H1 (cell line): ENCODE measurements around the gene SERPINB12. TPM values are rescaled to one million over a fixed set of nuclear protein-coding genes. Genes with fewer than 3 reads are reported as not detected.

Source experiments
- CTCF ChIA-PET: fragments of 300-600 bp; sonication (Branson Sonifier 250); formaldehyde crosslinking; loops from one replicate; lab custom pipeline; 2021; ENCODE audit not compliant: partially characterized antibody; lab: Charles Lee
- POLR2A ChIA-PET: fragments of 300-600 bp; sonication (Branson Sonifier 250); formaldehyde crosslinking; loops from one replicate; lab custom pipeline; 2021; ENCODE audit warnings: inconsistent platforms; ENCODE audit not compliant: partially characterized antibody; lab: Charles Lee
- DNase-seq, 2 experiments: peaks; one replicate each; pipeline versions ENCODE4 v3.0.0 to v3.0.0-alpha.2; 2010 to 2022; ENCODE audit warnings: low spot score in 2 of 2, low read depth in 1 of 2, mixed read lengths in 1 of 2
- FAIRE-seq: peaks from 2 replicates; lab custom pipeline; 2011; peaks lifted over from hg19 to GRCh38; lab: Jason Lieb, UNC
- H2AFZ ChIP-seq: 2 replicates; pipeline ENCODE4 v1.8.1; 2012; ENCODE audit warnings: low read length, inconsistent platforms
- H2AK5ac ChIP-seq: 2 replicates; pipeline ENCODE4 v1.6.1; 2013; ENCODE audit warnings: low read depth, low read length
- H2BK120ac ChIP-seq: replicated peaks from 2 replicates; pipeline ENCODE3; 2013; ENCODE audit warnings: low read depth, low read length, inconsistent platforms
- H2BK12ac ChIP-seq: 2 replicates; pipeline ENCODE4 v1.6.1; 2013; ENCODE audit warnings: low read depth, low read length
- H2BK15ac ChIP-seq: 2 replicates; pipeline ENCODE4 v1.6.1; 2013; ENCODE audit warnings: low read length
- H2BK20ac ChIP-seq: 2 replicates; pipeline ENCODE4 v1.6.1; 2013; ENCODE audit warnings: low read length
- H2BK5ac ChIP-seq: 2 replicates; pipeline ENCODE4 v1.6.1; 2013; ENCODE audit warnings: low read depth, low read length
- H3K14ac ChIP-seq: 2 replicates; pipeline ENCODE4 v1.6.1; 2013; ENCODE audit warnings: inconsistent platforms; ENCODE audit not compliant: insufficient read length
- H3K18ac ChIP-seq: 2 replicates; pipeline ENCODE4 v1.6.1; 2013; ENCODE audit warnings: low read length; ENCODE audit errors: extremely low read depth
- H3K23ac ChIP-seq: 2 replicates; pipeline ENCODE4 v1.6.1; 2013; ENCODE audit warnings: inconsistent platforms; ENCODE audit not compliant: insufficient read length
- H3K23me2 ChIP-seq: 2 replicates; pipeline ENCODE4 v1.6.1; 2013; ENCODE audit warnings: low read depth, low read length
- H3K27ac ChIP-seq: 2 replicates; pipeline ENCODE4 v1.6.1; 2011; ENCODE audit warnings: low read depth, low read length, inconsistent platforms
- H3K27me3 ChIP-seq, 4 experiments: replicated peaks in 1 of 4; 1 replicate in 1 of 4; 2 replicates in 3 of 4; pipeline versions ENCODE4 v1.6.1 to v1.8.1; 2011 to 2013; ENCODE audit warnings: low read length in 3 of 4, mild to moderate bottlenecking in 3 of 4, inconsistent platforms in 2 of 4, mixed read lengths in 2 of 4, moderate library complexity in 1 of 4; ENCODE audit not compliant: control insufficient read depth in 3 of 4, insufficient read depth in 3 of 4; ENCODE audit errors: extremely low read depth in 1 of 4
- H3K36me3 ChIP-seq, 4 experiments: 2 replicates each; pipeline versions ENCODE4 v1.6.1 to v1.8.1; 2011 to 2013; ENCODE audit warnings: mild to moderate bottlenecking in 4 of 4, low read length in 3 of 4, moderate library complexity in 2 of 4, control low read depth in 1 of 4, inconsistent platforms in 1 of 4; ENCODE audit not compliant: insufficient read depth in 4 of 4, control insufficient read depth in 2 of 4
- H3K4ac ChIP-seq: replicated peaks from 2 replicates; pipeline ENCODE3; 2013; ENCODE audit warnings: low read length, low read depth, mixed read lengths, inconsistent platforms; ENCODE audit not compliant: insufficient read length
- H3K4me1 ChIP-seq, 4 experiments: replicated peaks in 1 of 4; 1 replicate in 1 of 4; 2 replicates in 3 of 4; pipeline versions ENCODE4 v1.6.1 to v1.8.1; 2011 to 2013; ENCODE audit warnings: low read length in 3 of 4, inconsistent platforms in 2 of 4, mixed read lengths in 1 of 4; ENCODE audit not compliant: insufficient read depth in 4 of 4, control insufficient read depth in 3 of 4
- H3K4me2 ChIP-seq, 2 experiments: 2 replicates each; pipeline versions ENCODE4 v1.6.1 to v1.8.1; 2011 to 2013; ENCODE audit warnings: low read depth in 2 of 2, low read length in 2 of 2, control low read depth in 1 of 2, inconsistent platforms in 1 of 2, mild to moderate bottlenecking in 1 of 2; ENCODE audit not compliant: insufficient read depth in 1 of 2
- H3K4me3 ChIP-seq, 4 experiments: fragments of 200-600, 300-600 bp in 1 of 4; sonication (generic), shearing (Covaris generic), sonication (Bioruptor Twin) in 1 of 4; 2 replicates each; pipeline versions ENCODE4 v1.5.1 to v1.8.1; 2011 to 2016; ENCODE audit warnings: low read length in 4 of 4, low read depth in 3 of 4, control low read depth in 2 of 4, inconsistent platforms in 2 of 4, mild to moderate bottlenecking in 2 of 4, mixed read lengths in 1 of 4, moderate library complexity in 1 of 4; ENCODE audit not compliant: insufficient read depth in 2 of 4; ENCODE audit errors: extremely low read depth in 1 of 4
- H3K56ac ChIP-seq: replicated peaks from 2 replicates; pipeline ENCODE3; 2013; ENCODE audit warnings: low read depth, mild to moderate bottlenecking, mixed read lengths, low read length, inconsistent platforms; ENCODE audit not compliant: insufficient read length
- H3K79me1 ChIP-seq: 2 replicates; pipeline ENCODE4 v1.6.1; 2013; ENCODE audit warnings: low read depth, low read length, control low read depth
- H3K79me2 ChIP-seq, 2 experiments: 2 replicates each; pipeline versions ENCODE4 v1.6.1 to v1.8.1; 2012 to 2013; ENCODE audit warnings: low read length in 2 of 2, mild to moderate bottlenecking in 2 of 2, inconsistent platforms in 1 of 2; ENCODE audit not compliant: insufficient read depth in 2 of 2, control insufficient read depth in 1 of 2
- H3K9ac ChIP-seq, 4 experiments: replicated peaks in 1 of 4; 1 replicate in 1 of 4; 2 replicates in 3 of 4; pipeline versions ENCODE4 v1.6.1 to v1.8.1; 2011 to 2013; ENCODE audit warnings: low read depth in 3 of 4, low read length in 3 of 4, control low read depth in 2 of 4, mild to moderate bottlenecking in 2 of 4, moderate library complexity in 2 of 4, inconsistent platforms in 1 of 4; ENCODE audit errors: extremely low read depth in 1 of 4
- H3K9me3 ChIP-seq, 2 experiments: 2 replicates each; pipeline versions ENCODE4 v1.6.1 to v1.8.1; 2012 to 2013; ENCODE audit warnings: mild to moderate bottlenecking in 2 of 2, moderate library complexity in 2 of 2, control low read depth in 1 of 2, inconsistent platforms in 1 of 2, low read depth in 1 of 2, low read length in 1 of 2, mixed read lengths in 1 of 2; ENCODE audit not compliant: insufficient read depth in 2 of 2
- H4K20me1 ChIP-seq, 2 experiments: replicated peaks in 1 of 2; 2 replicates each; pipeline versions ENCODE3 to v1.8.1; 2011 to 2013; ENCODE audit warnings: inconsistent platforms in 2 of 2, low read length in 2 of 2, mild to moderate bottlenecking in 1 of 2; ENCODE audit not compliant: insufficient read depth in 2 of 2, control insufficient read depth in 1 of 2
- H4K5ac ChIP-seq: 2 replicates; pipeline ENCODE4 v1.6.1; 2013; ENCODE audit warnings: low read length, low read depth, mixed read lengths, inconsistent platforms; ENCODE audit not compliant: insufficient read length
- H4K8ac ChIP-seq: 2 replicates; pipeline ENCODE4 v1.8.0; 2013; ENCODE audit warnings: mild to moderate bottlenecking, moderate library complexity, low read length, inconsistent platforms; ENCODE audit not compliant: insufficient read depth; ENCODE audit errors: extremely low read depth
- H4K91ac ChIP-seq: replicated peaks from 2 replicates; pipeline ENCODE3; 2013; ENCODE audit warnings: low read length, mixed read lengths, inconsistent platforms; ENCODE audit not compliant: insufficient read length
- JUND ChIP-seq: IDR thresholded peaks from 2 replicates; pipeline ENCODE4 v1.6.1; 2011; ENCODE audit warnings: mild to moderate bottlenecking, improper control_type of control experiment, low read length
- MAFK ChIP-seq: IDR thresholded peaks from 2 replicates; pipeline ENCODE4 v1.6.1; 2012; ENCODE audit warnings: low read depth, mild to moderate bottlenecking, improper control_type of control experiment, low read length
- RBBP5 ChIP-seq: IDR thresholded peaks from 2 replicates; pipeline ENCODE4 v1.7.1; 2012; ENCODE audit warnings: low read depth, mild to moderate bottlenecking, inconsistent platforms, low read length, moderate library complexity, borderline replicate concordance
- WGBS, 2 experiments: shearing (Covaris generic) in 1 of 2; methylation state at CpG; one replicate each; pipeline versions ENCODE4 v1.1.6 to v1.1.7; 2013 to 2015; ENCODE audit warnings: low lambda C conversion rate in 2 of 2, mixed read lengths in 2 of 2, inconsistent platforms in 1 of 2, low coverage in 1 of 2, missing lambda C conversion rate in 1 of 2; ENCODE audit not compliant: insufficient replicate concordance in 2 of 2, insufficient coverage in 1 of 2, insufficient read length in 1 of 2; ENCODE audit errors: extremely low coverage in 1 of 2, missing lambda C conversion rate in 1 of 2; 5-methylcytosine and 5-hydroxymethylcytosine counted together
- polyA plus RNA-seq, 7 experiments: library from polyadenylated mRNA; depleted of rRNA in 3 of 7; stranded (reverse) in 5 of 7; unstranded in 2 of 7; fragments of >200 nt in 5 of 7; fragments of 200-250 nt in 2 of 7; gene quantifications; 1 replicate in 5 of 7; 2 replicates in 1 of 7; 4 replicates in 1 of 7; pipeline versions ENCODE4 v1.2.1 to v1.2.3, GENCODE V29; 2011 to 2013; ENCODE audit warnings: missing spikeins in 2 of 7, mixed read lengths in 2 of 7
- total RNA-seq: library from RNA; stranded (reverse); fragmentation: NEBNext Ultra II Directional; extraction: Animal tissue kit (Norgen Biotek cat#: 25700); gene quantifications from 2 replicates; pipeline ENCODE4 v1.2.1, GENCODE V29; 2021

SERPINB12 gene
- total and polyA plus RNA-seq, 2 of the 8 experiments (the other 6 are each of a cell fraction or from before 2014, with no cell fraction given): not detected

- Histone ChIP-seq H2BK15ac (no peak overlapping the region), H3K14ac (no peak overlapping the region), H3K56ac (no peak overlapping the region), H4K91ac (no peak overlapping the region), H3K9ac (no peak overlapping the region), H3K4ac (no peak overlapping the region), H2BK12ac (no peak overlapping the region), H3K4me1 (no peaks in the 10 kb centered on the region), H3K23me2 (no peaks in the 10 kb centered on the region; the same call in 1 of the 2 replicates), H3K4me3 (no peak overlapping the region), H4K5ac (no peak overlapping the region), H2AK5ac (no peak overlapping the region), H3K27ac (no peak overlapping the region), H3K27me3 (no peaks in the 10 kb centered on the region), H3K36me3 (no peaks in the 10 kb centered on the region), H4K8ac (no peak overlapping the region), H3K4me2 (no peak overlapping the region), H3K9me3 (no peaks in the 10 kb centered on the region), H2BK5ac (no peak overlapping the region), H3K79me1 (no peaks in the 10 kb centered on the region), H4K20me1 (no peaks in the 10 kb centered on the region), H3K18ac (no peak overlapping the region), H3K23ac (no peak overlapping the region), H2AFZ (no peak overlapping the region), H2BK120ac (no peak overlapping the region), H2BK20ac (no peak overlapping the region), H3K79me2 (no peaks in the 10 kb centered on the region)
- CTCF ChIA-PET: interaction anchor here (1.7 to 13.2 kb wide), 2 partner anchors 9 to 74 kb away, joined by 10 to 366 read pairs; no protein-coding TSS in a partner anchor
- DNase-seq: no peak
- POLR2A ChIA-PET: no interaction called here
- WGBS, 2 experiments: 81% methylated on average over 4 of the region's 4 CpGs; no CpG with 5 or more reads in 1 of the 2 experiments
- no peak for FAIRE-seq
- no peak for TF ChIP-seq RBBP5
- no peak for TF ChIP-seq JUND
- no peak for TF ChIP-seq MAFK
These were observed 44.3 kb downstream of the SERPINB12 start for GRCh38 chr18:63586431-63586830.
